HepG2 (cell line): ENCODE results near the gene LMAN2. TPM values are rescaled to one million over a fixed set of nuclear protein-coding genes. Genes with fewer than 3 reads are reported as not detected.

Experiments
- ATF5 ChIP-seq: sonication (generic); formaldehyde crosslinking; IDR thresholded peaks from 2 replicates; pipeline ENCODE4 v1.4.0; 2020; ENCODE audit warnings: mild to moderate bottlenecking, low read depth, missing genetic modification reagents
- CCAR2 ChIP-seq: fragments of 200-400 bp; formaldehyde crosslinking; optimal IDR thresholded peaks from 2 replicates; pipeline ENCODE3; 2018; ENCODE audit warnings: low read depth, mild to moderate bottlenecking, low read length, moderate library complexity
- FOXK2 ChIP-seq: fragments of 450-650 bp; IDR thresholded peaks from 2 replicates; pipeline ENCODE4 v1.6.1; 2016
- GRHL1 ChIP-seq: sonication (generic); formaldehyde crosslinking; conservative IDR thresholded peaks from 2 replicates; pipeline ENCODE4 v1.8.0; 2022; ENCODE audit warnings: missing genetic modification reagents
- HNF4G ChIP-seq, 2 experiments: sonication (generic) in 1 of 2; formaldehyde crosslinking in 1 of 2; IDR thresholded peaks; 2 replicates each; pipeline versions ENCODE4 v1.4.0 to v1.6.1; 2011 to 2020; ENCODE audit warnings: borderline replicate concordance in 2 of 2, low read depth in 2 of 2, mild to moderate bottlenecking in 2 of 2, low read length in 1 of 2, missing genetic modification reagents in 1 of 2, moderate library complexity in 1 of 2
- NR2C2 ChIP-seq: sonication (generic); formaldehyde crosslinking; IDR thresholded peaks from 2 replicates; pipeline ENCODE4 v1.4.0; 2020; ENCODE audit warnings: missing genetic modification reagents, mild to moderate bottlenecking, moderate library complexity, borderline replicate concordance
- NR2F1 ChIP-seq, 2 experiments: fragments of 450-650 bp in 1 of 2; formaldehyde crosslinking in 1 of 2; IDR thresholded peaks; 2 replicates each; pipeline versions ENCODE4 v1.5.0 to v1.6.1; 2016 to 2020; ENCODE audit warnings: mild to moderate bottlenecking in 1 of 2, missing compliant biosample characterization in 1 of 2, missing genetic modification reagents in 1 of 2, moderate library complexity in 1 of 2
- PREB ChIP-seq: sonication (generic); formaldehyde crosslinking; IDR thresholded peaks from 2 replicates; pipeline ENCODE4 v1.4.0; 2020; ENCODE audit warnings: missing genetic modification reagents
- TAF15 ChIP-seq: fragments of 200-400 bp; formaldehyde crosslinking; IDR thresholded peaks from one replicate; pipeline ENCODE4 v1.6.1; 2018; ENCODE audit warnings: mild to moderate bottlenecking, low read depth, low read length; ENCODE audit not compliant: poor library complexity, severe bottlenecking
- THAP9 ChIP-seq: sonication (generic); formaldehyde crosslinking; IDR thresholded peaks from 2 replicates; pipeline ENCODE4; 2020; ENCODE audit warnings: missing genetic modification reagents, mild to moderate bottlenecking, borderline replicate concordance
- ZNF20 ChIP-seq: sonication (generic); formaldehyde crosslinking; IDR thresholded peaks from 2 replicates; pipeline ENCODE4 v1.4.0; 2020; ENCODE audit warnings: mild to moderate bottlenecking, moderate library complexity, missing genetic modification reagents
- ZNF296 ChIP-seq: sonication (generic); formaldehyde crosslinking; conservative IDR thresholded peaks from 2 replicates; pipeline ENCODE4 v1.5.0; 2020; ENCODE audit warnings: mild to moderate bottlenecking, missing genetic modification reagents
- polyA plus RNA-seq, 8 experiments: library from polyadenylated mRNA; depleted of rRNA in 3 of 8; stranded (reverse) in 7 of 8; unstranded in 1 of 8; fragments of >200 nt; fragmentation: Illumina TruSeq in 4 of 8; extraction: Trizol in 4 of 8; gene quantifications; 2 replicates each; pipeline versions ENCODE4 v1.2.1 to v1.2.3, GENCODE V29; 2011 to 2016; ENCODE audit warnings: low read depth in 4 of 8, missing spikeins in 1 of 8, mixed read lengths in 1 of 8; ENCODE audit not compliant: insufficient read depth in 1 of 8
- total RNA-seq, 5 experiments: library from RNA; depleted of rRNA; stranded (reverse); fragments of >200 nt; fragmentation: Illumina TruSeq; extraction: Trizol; gene quantifications; 2 replicates each; pipeline ENCODE4 v1.2.3, GENCODE V29; 2016; ENCODE audit warnings: low read depth in 1 of 5

LMAN2 gene
- total and polyA plus RNA-seq, 2 of the 13 experiments (the other 11 are each of a cell fraction or from before 2014, with no cell fraction given), result 191 to 197 TPM

- TF ChIP-seq THAP9 (no peak; the same call in 1 of the 2 replicates), TAF15 (no peak), NR2F1 (CRISPR knock-in tag; IDR thresholded peaks at IDR 0.05) (no peak), ATF5 (CRISPR knock-in tag) (no peak), HNF4G (IDR thresholded peaks at IDR 0.05; ENCODE audit: borderline replicate concordance, low read depth, low read length) (no peak), HNF4G (CRISPR knock-in tag; IDR thresholded peaks at IDR 0.05; ENCODE audit: borderline replicate concordance, low read depth) (no peak), FOXK2 (no peak), CCAR2 (no peak), NR2C2 (no peak), PREB (CRISPR knock-in tag) (no peak), ZNF296 (CRISPR knock-in tag) (peak; percentile 71), GRHL1 (no peak), ZNF20 (no peak)
These were observed 39.2 kb upstream of the LMAN2 start (continued) for GRCh38 chr5:177390363-177391300.
